WERI-Rb-1 (cell line): ENCODE results near the gene PCTP.

Experiments
- DNase-seq: peaks from one replicate; pipeline ENCODE4 v3.0.0-alpha.2; 2020
- H3K27ac ChIP-seq: fragments of 250-450 bp; sonication (Bioruptor Pico); 2 replicates; pipeline ENCODE4 v1.5.1; 2020; ENCODE audit warnings: mild to moderate bottlenecking, moderate library complexity
- H3K27me3 ChIP-seq: fragments of 250-450 bp; sonication (Bioruptor Pico); 2 replicates; pipeline ENCODE4 v1.5.1; 2021; ENCODE audit warnings: mild to moderate bottlenecking, low read depth, moderate library complexity; ENCODE audit not compliant: insufficient read depth, severe bottlenecking
- H3K36me3 ChIP-seq: fragments of 250-450 bp; sonication (Bioruptor Pico); 2 replicates; pipeline ENCODE4 v1.5.1; 2020; ENCODE audit warnings: mild to moderate bottlenecking, moderate library complexity
- H3K4me3 ChIP-seq: 2 replicates; pipeline ENCODE4 v1.5.1; 2011; ENCODE audit warnings: low read depth, mild to moderate bottlenecking, control low read depth, low read length
- H3K9me3 ChIP-seq: fragments of 250-450 bp; sonication (Bioruptor Pico); 2 replicates; pipeline ENCODE4 v1.5.1; 2021; ENCODE audit warnings: mild to moderate bottlenecking, moderate library complexity; ENCODE audit not compliant: severe bottlenecking
- TF ChIP-seq, protein P1 (sequence below): IDR thresholded peaks from 2 replicates; pipeline ENCODE4 v1.5.1; 2011; ENCODE audit warnings: low read depth, mild to moderate bottlenecking, control low read depth, inconsistent platforms, low read length

The PCTP gene

DNA sequence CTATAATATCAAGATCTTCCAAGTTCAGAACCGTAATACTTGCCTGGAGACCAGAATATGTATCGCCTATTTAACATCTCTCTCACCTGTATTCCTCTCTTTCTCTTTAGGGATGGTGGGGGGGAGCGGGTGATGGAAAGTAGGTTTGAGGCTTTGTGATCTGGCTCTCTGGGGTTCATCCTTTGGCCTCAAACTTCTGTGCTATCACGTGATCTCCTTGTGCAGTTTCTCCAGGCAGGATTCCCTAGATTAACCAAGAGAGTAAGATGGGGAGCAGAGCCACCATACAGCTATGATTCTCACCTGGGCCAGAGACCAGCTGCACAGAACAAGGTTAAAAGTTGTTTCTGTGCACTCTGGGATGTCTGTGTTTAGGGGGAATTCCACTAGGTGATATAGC, 33.4 kb upstream of the PCTP start:
- no peaks in the 10 kb centered on the region for H3K36me3 ChIP-seq
- H3K9me3 ChIP-seq, result no peaks in the 10 kb centered on the region
- TF ChIP-seq, protein P1, sequence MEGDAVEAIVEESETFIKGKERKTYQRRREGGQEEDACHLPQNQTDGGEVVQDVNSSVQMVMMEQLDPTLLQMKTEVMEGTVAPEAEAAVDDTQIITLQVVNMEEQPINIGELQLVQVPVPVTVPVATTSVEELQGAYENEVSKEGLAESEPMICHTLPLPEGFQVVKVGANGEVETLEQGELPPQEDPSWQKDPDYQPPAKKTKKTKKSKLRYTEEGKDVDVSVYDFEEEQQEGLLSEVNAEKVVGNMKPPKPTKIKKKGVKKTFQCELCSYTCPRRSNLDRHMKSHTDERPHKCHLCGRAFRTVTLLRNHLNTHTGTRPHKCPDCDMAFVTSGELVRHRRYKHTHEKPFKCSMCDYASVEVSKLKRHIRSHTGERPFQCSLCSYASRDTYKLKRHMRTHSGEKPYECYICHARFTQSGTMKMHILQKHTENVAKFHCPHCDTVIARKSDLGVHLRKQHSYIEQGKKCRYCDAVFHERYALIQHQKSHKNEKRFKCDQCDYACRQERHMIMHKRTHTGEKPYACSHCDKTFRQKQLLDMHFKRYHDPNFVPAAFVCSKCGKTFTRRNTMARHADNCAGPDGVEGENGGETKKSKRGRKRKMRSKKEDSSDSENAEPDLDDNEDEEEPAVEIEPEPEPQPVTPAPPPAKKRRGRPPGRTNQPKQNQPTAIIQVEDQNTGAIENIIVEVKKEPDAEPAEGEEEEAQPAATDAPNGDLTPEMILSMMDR, result no peak
- DNase-seq, result no peak
- no peak overlapping the region for H3K27ac ChIP-seq
- H3K27me3 ChIP-seq, result peaks cover 4% of the 10 kb centered on the region
- H3K4me3 ChIP-seq, result no peak overlapping the region

DNA sequence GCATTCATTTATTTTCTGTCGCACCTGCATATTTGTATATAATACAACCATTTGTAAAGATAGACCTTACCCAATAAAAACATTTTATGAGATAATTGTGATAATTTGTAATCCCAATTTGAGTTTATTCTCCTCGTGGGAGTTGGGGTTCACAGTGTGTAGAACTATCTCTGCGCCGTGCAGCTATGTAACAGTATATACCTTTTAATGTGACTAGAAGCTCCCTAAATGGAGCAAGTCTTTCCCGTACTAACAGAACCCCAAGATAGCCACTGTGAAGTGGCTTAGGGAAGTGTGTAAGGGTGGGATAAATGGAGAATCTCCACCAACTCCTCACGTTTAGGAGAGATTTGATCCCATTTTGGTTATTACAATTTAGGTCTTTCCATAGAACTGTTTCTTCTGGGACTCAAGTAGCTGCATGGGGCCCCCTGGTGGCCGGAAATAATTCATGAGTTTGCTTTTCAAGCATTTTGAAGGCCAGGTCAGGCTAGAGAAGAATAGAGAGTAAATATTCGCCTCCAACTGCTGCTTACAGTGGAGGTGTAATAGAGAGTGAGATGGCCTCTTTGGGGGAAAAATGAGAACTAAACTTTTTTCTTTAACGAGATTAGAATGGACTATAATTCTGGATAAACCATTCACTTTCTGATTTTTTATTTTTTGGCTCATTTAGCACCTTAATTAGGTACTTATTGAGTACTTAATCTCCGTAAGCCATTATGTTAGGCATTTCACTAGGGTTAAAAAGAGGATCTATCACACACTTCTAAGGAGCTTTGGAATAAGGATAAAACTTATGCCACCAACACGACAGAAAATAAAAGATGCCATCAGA, 32.7 kb upstream of the PCTP start:
- no peak overlapping the region for H3K27ac ChIP-seq
- TF ChIP-seq, protein P1, result peak; percentile 64
- DNase-seq, result peak; percentile 82
- H3K4me3 ChIP-seq, result no peak overlapping the region
- no peaks in the 10 kb centered on the region for H3K36me3 ChIP-seq
- H3K27me3 ChIP-seq, result peaks cover 5% of the 10 kb centered on the region
- H3K9me3 ChIP-seq, result no peaks in the 10 kb centered on the region

GRCh38 chr17:55720919-55721836, 29.7 kb upstream of the PCTP start:
- TF ChIP-seq, protein P1, result no peak
- H3K27me3 ChIP-seq, result peaks cover 15% of the 10 kb centered on the region
- no peak overlapping the region for H3K27ac ChIP-seq
- no peak for DNase-seq
- H3K36me3 ChIP-seq, result no peaks in the 10 kb centered on the region
- no peak overlapping the region for H3K4me3 ChIP-seq
- no peaks in the 10 kb centered on the region for H3K9me3 ChIP-seq

DNA sequence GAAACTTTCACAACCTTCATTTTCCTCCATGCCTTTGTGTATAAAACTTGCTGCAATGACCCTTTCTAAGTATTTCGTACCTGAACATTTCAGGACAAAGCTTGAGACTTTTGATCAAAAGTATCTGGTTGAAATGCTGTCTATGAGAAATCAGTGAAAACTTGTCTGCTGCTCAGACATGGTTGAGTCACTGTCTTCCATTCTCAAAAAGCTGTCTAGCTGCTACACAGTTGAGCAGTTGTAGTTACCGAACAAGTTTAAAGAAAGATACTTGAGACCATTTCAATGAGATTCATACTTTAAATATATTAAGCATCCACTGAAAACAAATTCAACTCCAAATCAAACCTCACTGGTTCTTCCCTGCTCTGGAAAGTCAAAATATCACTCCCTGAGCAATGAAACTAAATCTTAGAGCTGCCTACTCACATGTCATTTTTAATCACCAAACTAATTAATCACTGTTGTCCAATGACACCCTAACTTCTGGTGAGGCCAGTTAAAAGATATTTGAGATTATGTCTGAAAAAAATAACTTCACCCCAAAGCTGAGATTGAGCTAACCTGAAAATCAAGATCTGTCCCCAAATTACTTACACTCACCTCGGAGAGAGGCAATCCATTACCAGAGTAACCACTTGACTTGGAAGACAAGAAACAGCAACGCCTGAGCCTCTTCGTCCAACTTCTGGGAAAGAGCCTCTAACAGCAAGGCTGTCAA, 28.7 kb upstream of the PCTP start:
- Histone ChIP-seq H3K27me3 (peaks cover 21% of the 10 kb centered on the region), H3K36me3 (no peaks in the 10 kb centered on the region), H3K27ac (no peak overlapping the region), H3K9me3 (no peaks in the 10 kb centered on the region), H3K4me3 (no peak overlapping the region)
- TF ChIP-seq, protein P1, result no peak
- DNase-seq, result no peak

DNA sequence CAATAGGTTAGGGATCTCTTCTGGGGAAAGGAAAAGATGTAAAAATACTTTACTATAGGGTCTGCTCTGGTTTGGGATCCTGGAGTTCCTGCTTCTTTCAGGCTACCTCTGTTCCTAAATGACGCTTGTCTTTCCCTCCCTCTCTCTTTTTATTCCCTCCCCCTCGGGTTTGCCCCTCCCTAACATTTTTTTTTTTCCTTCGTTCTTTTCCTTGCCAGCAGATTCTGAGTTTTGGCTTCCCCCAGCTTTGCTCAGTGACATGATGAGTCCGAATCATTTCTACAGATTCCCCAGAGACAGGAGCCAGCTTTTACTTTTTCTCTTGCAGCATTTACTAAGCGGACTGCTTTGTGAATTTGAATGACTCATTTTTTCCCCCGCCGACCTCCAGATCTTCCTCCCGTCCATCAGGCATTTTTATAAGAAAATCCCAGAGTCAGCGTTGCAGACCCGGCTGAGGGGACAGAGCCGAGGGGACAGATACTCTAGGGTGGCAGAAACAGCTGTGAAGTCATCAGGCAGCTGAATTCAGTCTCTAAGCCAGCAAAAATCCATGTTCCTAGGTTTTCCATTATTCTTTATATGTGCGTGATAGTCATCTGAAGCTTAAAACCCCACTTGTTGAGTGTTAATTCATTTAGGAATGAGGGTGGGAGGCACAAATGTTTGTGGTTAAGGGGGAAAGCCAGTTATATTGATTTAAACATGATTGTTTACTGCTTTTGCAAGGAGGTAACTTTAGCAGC, 27.9 kb upstream of the PCTP start, which contains the start of gene TMEM100:
Gene TMEM100 (minus strand): TSS at position 123 of the 746 bp plus-strand sequence. CDS start 1,794 bp downstream, outside the sequence.
- TF ChIP-seq, protein P1, result no peak
- peaks cover 21% of the 10 kb centered on the region for H3K27me3 ChIP-seq
- no peaks in the 10 kb centered on the region for H3K9me3 ChIP-seq
- DNase-seq, result no peak
- H3K27ac ChIP-seq, result no peak within 1 kb of the TSS
- H3K4me3 ChIP-seq, result no peak within 1 kb of the TSS
- no peaks in the 10 kb centered on the region for H3K36me3 ChIP-seq
